Subcutaneous abdominal adipose tissue (tissue), 5 donors: ENCODE results near the gene MFSD1.

ENCODE experiments used
- H3K27ac ChIP-seq: one replicate; pipeline ENCODE4 v1.7.0; 2013; ENCODE audit warnings: low read depth, mild to moderate bottlenecking, inconsistent platforms, low read length, moderate library complexity
- H3K27me3 ChIP-seq, 5 donors: one replicate each; pipeline ENCODE4 v1.7.0; 2013; ENCODE audit warnings: low read length in 5 of 5, inconsistent platforms in 1 of 5; ENCODE audit not compliant: control insufficient read depth in 5 of 5, insufficient read depth in 4 of 5
- H3K36me3 ChIP-seq, 5 donors: one replicate each; pipeline ENCODE4 v1.7.0; 2013; ENCODE audit warnings: low read length in 5 of 5; ENCODE audit not compliant: control insufficient read depth in 5 of 5, insufficient read depth in 5 of 5
- H3K4me1 ChIP-seq, 5 donors: one replicate each; pipeline ENCODE4 v1.7.0; 2013; ENCODE audit warnings: low read length in 5 of 5, mild to moderate bottlenecking in 3 of 5, moderate library complexity in 1 of 5; ENCODE audit not compliant: control insufficient read depth in 5 of 5, insufficient read depth in 5 of 5
- H3K4me3 ChIP-seq, 5 donors: one replicate each; pipeline ENCODE4 v1.7.0; 2013; ENCODE audit warnings: low read length in 5 of 5, low read depth in 1 of 5
- H3K9ac ChIP-seq, 5 donors: one replicate each; pipeline ENCODE4 v1.7.0; 2013; ENCODE audit warnings: low read length in 5 of 5, mild to moderate bottlenecking in 4 of 5, moderate library complexity in 3 of 5
- H3K9me3 ChIP-seq, 5 donors: one replicate each; pipeline ENCODE4 v1.7.0; 2013; ENCODE audit warnings: low read length in 5 of 5; ENCODE audit not compliant: control insufficient read depth in 5 of 5
- donor health status: healthy.
- donor health status: healthy.
- donor health status: healthy.
- donor health status: healthy.
- donor health status: healthy.

Gene MFSD1

GRCh38 chr3:158831861-158832260 lies 30.0 kb downstream of the MFSD1 start:
- Histone ChIP-seq H3K9me3 (no peaks in the 10 kb centered on the region), H3K27me3 (no peaks in the 10 kb centered on the region), H3K4me1 (peaks cover 0 to 6% (median 0%) of the 10 kb centered on the region in 5 donors), H3K4me3 (no peak overlapping the region), H3K36me3 (peaks cover 19 to 39% (median 21%) of the 10 kb centered on the region in 5 donors), H3K9ac (no peak overlapping the region), H3K27ac (no peak overlapping the region)

GRCh38 chr3:158835631-158836030 lies 33.8 kb downstream of the MFSD1 start:
- no peak overlapping the region for H3K27ac ChIP-seq
- no peak overlapping the region for H3K4me3 ChIP-seq
- H3K9me3 ChIP-seq, result no peaks in the 10 kb centered on the region
- H3K4me1 ChIP-seq, result peaks cover 0 to 6% (median 0%) of the 10 kb centered on the region in 5 donors
- no peaks in the 10 kb centered on the region for H3K27me3 ChIP-seq
- H3K36me3 ChIP-seq, result peaks cover under 1 to 18% (median 5%) of the 10 kb centered on the region in 5 donors
- no peak overlapping the region for H3K9ac ChIP-seq

GRCh38 chr3:158836312-158836711 lies 34.5 kb downstream of the MFSD1 start:
- H3K4me3 ChIP-seq, result no peak overlapping the region
- H3K9me3 ChIP-seq, result no peaks in the 10 kb centered on the region
- H3K27ac ChIP-seq, result no peak overlapping the region
- peaks cover 0 to 6% (median 0%) of the 10 kb centered on the region in 5 donors for H3K4me1 ChIP-seq
- peaks cover 0 to 13% (median 5%) of the 10 kb centered on the region in 5 donors for H3K36me3 ChIP-seq
- no peak overlapping the region for H3K9ac ChIP-seq
- H3K27me3 ChIP-seq, result no peaks in the 10 kb centered on the region

- Histone ChIP-seq H3K4me3 (no peak overlapping the region), H3K9me3 (no peaks in the 10 kb centered on the region), H3K9ac (no peak overlapping the region), H3K36me3 (peaks cover 0 to 6% (median 2%) of the 10 kb centered on the region in 5 donors), H3K27me3 (no peaks in the 10 kb centered on the region), H3K4me1 (no peaks in the 10 kb centered on the region), H3K27ac (no peak overlapping the region)
These were observed 35.4 kb downstream of the MFSD1 start for GRCh38 chr3:158837240-158837639.

- H3K9ac ChIP-seq, result no peak overlapping the region
- H3K9me3 ChIP-seq, result no peaks in the 10 kb centered on the region
- no peaks in the 10 kb centered on the region for H3K4me1 ChIP-seq
- no peak overlapping the region for H3K4me3 ChIP-seq
- H3K27ac ChIP-seq, result no peak overlapping the region
- H3K36me3 ChIP-seq, result no peaks in the 10 kb centered on the region
- H3K27me3 ChIP-seq, result no peaks in the 10 kb centered on the region
These were observed 38.1 kb downstream of the MFSD1 start for GRCh38 chr3:158839966-158840365.

GRCh38 chr3:158841387-158841786 lies 39.5 kb downstream of the MFSD1 start:
- no peaks in the 10 kb centered on the region for H3K9me3 ChIP-seq
- H3K4me3 ChIP-seq, result no peak overlapping the region
- no peaks in the 10 kb centered on the region for H3K27me3 ChIP-seq
- H3K9ac ChIP-seq, result no peak overlapping the region
- no peaks in the 10 kb centered on the region for H3K4me1 ChIP-seq
- H3K27ac ChIP-seq, result no peak overlapping the region
- H3K36me3 ChIP-seq, result no peaks in the 10 kb centered on the region

GRCh38 chr3:158842976-158843375 lies 41.1 kb downstream of the MFSD1 start:
- H3K27ac ChIP-seq, result no peak overlapping the region
- no peak overlapping the region for H3K4me3 ChIP-seq
- no peaks in the 10 kb centered on the region for H3K9me3 ChIP-seq
- H3K4me1 ChIP-seq, result no peaks in the 10 kb centered on the region
- no peaks in the 10 kb centered on the region for H3K36me3 ChIP-seq
- H3K27me3 ChIP-seq, result peaks cover 0 to 4% (median 0%) of the 10 kb centered on the region in 5 donors
- no peak overlapping the region for H3K9ac ChIP-seq

- no peaks in the 10 kb centered on the region for H3K9me3 ChIP-seq
- peaks cover 0 to 4% (median 0%) of the 10 kb centered on the region in 5 donors for H3K27me3 ChIP-seq
- H3K4me3 ChIP-seq, result no peak overlapping the region
- no peak overlapping the region for H3K9ac ChIP-seq
- no peaks in the 10 kb centered on the region for H3K4me1 ChIP-seq
- no peak overlapping the region for H3K27ac ChIP-seq
- H3K36me3 ChIP-seq, result peaks cover 0 to 3% (median 0%) of the 10 kb centered on the region in 5 donors
These were observed 44.0 kb downstream of the MFSD1 start for GRCh38 chr3:158845765-158846350.

GRCh38 chr3:158846803-158847451 lies 45.1 kb downstream of the MFSD1 start:
- Histone ChIP-seq H3K27me3 (peaks cover 0 to 4% (median 0%) of the 10 kb centered on the region in 5 donors), H3K27ac (no peak overlapping the region), H3K9ac (no peak overlapping the region), H3K4me3 (no peak overlapping the region), H3K9me3 (no peaks in the 10 kb centered on the region), H3K4me1 (no peaks in the 10 kb centered on the region), H3K36me3 (peaks cover 0 to 3% (median 0%) of the 10 kb centered on the region in 5 donors)

- peaks cover 0 to 3% (median 0%) of the 10 kb centered on the region in 5 donors for H3K36me3 ChIP-seq
- no peaks in the 10 kb centered on the region for H3K4me1 ChIP-seq
- no peak overlapping the region for H3K9ac ChIP-seq
- no peaks in the 10 kb centered on the region for H3K9me3 ChIP-seq
- peaks cover 0 to 4% (median 0%) of the 10 kb centered on the region in 5 donors for H3K27me3 ChIP-seq
- H3K4me3 ChIP-seq, result no peak overlapping the region
- H3K27ac ChIP-seq, result no peak overlapping the region
These were observed 45.6 kb downstream of the MFSD1 start for GRCh38 chr3:158847452-158847821.
